M059J (cell line): Measurements from ENCODE around the gene CPXCR1. TPM values are rescaled to one million over a fixed set of nuclear protein-coding genes. Genes with fewer than 3 reads are reported as not detected.
"Not testable (repeated sequence)": the region's sequence is repeated elsewhere in the genome, so short reads cannot be mapped to it uniquely, and the experiment has no call there.

Source experiments
- DNase-seq: peaks from one replicate; pipeline ENCODE4 v3.0.0-alpha.2; 2012; ENCODE audit warnings: low read depth
- total RNA-seq: library from RNA; depleted of rRNA; stranded (reverse); fragments of >200 nt; shearing (Covaris generic); gene quantifications from 2 replicates; pipeline ENCODE4 v1.2.3, GENCODE V29; 2014; rRNA removed

Gene CPXCR1
- total RNA-seq = not detected in 2 replicates

- no peak for DNase-seq
Observed at GRCh38 chrX:88746925-88747324, at the start of gene CPXCR1. Gene CPXCR1 (plus strand): TSS chrX:88747225. CDS start chrX:88753415, 6,190 bp downstream.

GRCh38 chrX:88735835-88736234 is 11.2 kb upstream of the CPXCR1 start:
- DNase-seq = no peak

- not testable (repeated sequence) for DNase-seq
Observed at GRCh38 chrX:88746215-88746614, 810 bp upstream of the CPXCR1 start.

- DNase-seq = not testable (repeated sequence)
Observed at GRCh38 chrX:88752339-88752738, 5.3 kb downstream of the CPXCR1 start.

- DNase-seq = no peak
Observed at GRCh38 chrX:88789825-88790224, 42.8 kb downstream of the CPXCR1 start.
